HepG2 (cell line): ENCODE data around the gene NENF. TPM values are rescaled to one million over a fixed set of nuclear protein-coding genes. Genes with fewer than 3 reads are reported as not detected.

Experiments used
- ASH2L ChIP-seq: fragments of 300-600, 200-600 bp; sonication (generic); IDR thresholded peaks from 2 replicates; pipeline ENCODE4 v1.7.0; 2017; ENCODE audit warnings: low read depth, mild to moderate bottlenecking, moderate library complexity, mixed read lengths, low read length; ENCODE audit not compliant: insufficient read length
- CENPX ChIP-seq: sonication (generic); formaldehyde crosslinking; IDR thresholded peaks from 2 replicates; pipeline ENCODE4 v1.9.0; 2021; ENCODE audit warnings: mild to moderate bottlenecking, missing genetic modification reagents, moderate library complexity
- ELF1 ChIP-seq: sonication (generic); formaldehyde crosslinking; IDR thresholded peaks from 2 replicates; pipeline ENCODE4 v1.4.0; 2020; ENCODE audit warnings: missing genetic modification reagents
- GATAD2A ChIP-seq: IDR thresholded peaks from 2 replicates; pipeline ENCODE4 v1.6.1; 2016
- IRF2 ChIP-seq: IDR thresholded peaks from 2 replicates; pipeline ENCODE4 v1.6.1; 2018; ENCODE audit warnings: missing genetic modification reagents, missing compliant biosample characterization
- ISX ChIP-seq: sonication (generic); formaldehyde crosslinking; conservative IDR thresholded peaks from 2 replicates; pipeline ENCODE4 v1.5.0; 2020; ENCODE audit warnings: missing genetic modification reagents
- PITX1 ChIP-seq: sonication (generic); formaldehyde crosslinking; IDR thresholded peaks from 2 replicates; pipeline ENCODE4 v1.5.1; 2020; ENCODE audit warnings: mild to moderate bottlenecking, missing genetic modification reagents
- RXRB ChIP-seq: IDR thresholded peaks from 2 replicates; pipeline ENCODE4 v1.6.1; 2016; ENCODE audit warnings: borderline replicate concordance, missing genetic modification reagents, missing compliant biosample characterization
- SMC3 ChIP-seq: IDR thresholded peaks from 2 replicates; pipeline ENCODE4 v1.6.1; 2011; ENCODE audit warnings: low read length, improper control_type of control experiment
- ZNF318 ChIP-seq: sonication (generic); formaldehyde crosslinking; IDR thresholded peaks from 2 replicates; pipeline ENCODE4 v1.4.0; 2020; ENCODE audit warnings: mild to moderate bottlenecking, missing genetic modification reagents
- ZNF329 ChIP-seq: sonication (generic); formaldehyde crosslinking; IDR thresholded peaks from 2 replicates; pipeline ENCODE4 v1.9.0; 2021; ENCODE audit warnings: low read depth, mild to moderate bottlenecking, missing genetic modification reagents
- ZNF614 ChIP-seq: IDR thresholded peaks from 2 replicates; pipeline ENCODE4 v1.6.1; 2018; ENCODE audit warnings: missing biosample characterization, missing genetic modification reagents, inconsistent platforms, borderline replicate concordance
- polyA plus RNA-seq, 8 experiments: library from polyadenylated mRNA; depleted of rRNA in 3 of 8; stranded (reverse) in 7 of 8; unstranded in 1 of 8; fragments of >200 nt; fragmentation: Illumina TruSeq in 4 of 8; extraction: Trizol in 4 of 8; gene quantifications; 2 replicates each; pipeline versions ENCODE4 v1.2.1 to v1.2.3, GENCODE V29; 2011 to 2016; ENCODE audit warnings: low read depth in 4 of 8, missing spikeins in 1 of 8, mixed read lengths in 1 of 8; ENCODE audit not compliant: insufficient read depth in 1 of 8
- total RNA-seq, 5 experiments: library from RNA; depleted of rRNA; stranded (reverse); fragments of >200 nt; fragmentation: Illumina TruSeq; extraction: Trizol; gene quantifications; 2 replicates each; pipeline ENCODE4 v1.2.3, GENCODE V29; 2016; ENCODE audit warnings: low read depth in 1 of 5
- TF ChIP-seq, protein P1 (sequence below): sonication (generic); formaldehyde crosslinking; IDR thresholded peaks from 2 replicates; pipeline ENCODE4 v1.4.0; 2020; ENCODE audit warnings: missing genetic modification reagents, borderline replicate concordance

The NENF gene
- total and polyA plus RNA-seq, 2 of the 13 experiments (the other 11 are each of a cell fraction or from before 2014, with no cell fraction given), result 31.7 to 40.4 TPM

GRCh38 chr1:212455803-212456528 lies 23.2 kb downstream of the NENF start (continued):
- TF ChIP-seq ELF1 (0 out of 2 replicates have a peak, but pooled peaks have one; percentile 30), GATAD2A (peak; percentile 38; the same call in 1 of the 2 replicates), IRF2 (CRISPR knock-in tag) (peak; percentile 45; the same call in 1 of the 2 replicates), CENPX (CRISPR knock-in tag) (no peak), ASH2L (peak; percentile 30), PITX1 (peak; percentile 56; the same call in 1 of the 2 replicates), ZNF614 (peak; percentile 34; the same call in 1 of the 2 replicates), RXRB (CRISPR knock-in tag) (peak; percentile 61), ZNF318 (CRISPR knock-in tag) (0 out of 2 replicates have a peak, but pooled peaks have one; percentile 47), ISX (CRISPR knock-in tag) (no peak), SMC3 (peak; percentile 93), ZNF329 (no peak)
- TF ChIP-seq, protein P1, sequence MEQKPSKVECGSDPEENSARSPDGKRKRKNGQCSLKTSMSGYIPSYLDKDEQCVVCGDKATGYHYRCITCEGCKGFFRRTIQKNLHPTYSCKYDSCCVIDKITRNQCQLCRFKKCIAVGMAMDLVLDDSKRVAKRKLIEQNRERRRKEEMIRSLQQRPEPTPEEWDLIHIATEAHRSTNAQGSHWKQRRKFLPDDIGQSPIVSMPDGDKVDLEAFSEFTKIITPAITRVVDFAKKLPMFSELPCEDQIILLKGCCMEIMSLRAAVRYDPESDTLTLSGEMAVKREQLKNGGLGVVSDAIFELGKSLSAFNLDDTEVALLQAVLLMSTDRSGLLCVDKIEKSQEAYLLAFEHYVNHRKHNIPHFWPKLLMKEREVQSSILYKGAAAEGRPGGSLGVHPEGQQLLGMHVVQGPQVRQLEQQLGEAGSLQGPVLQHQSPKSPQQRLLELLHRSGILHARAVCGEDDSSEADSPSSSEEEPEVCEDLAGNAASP (CRISPR knock-in tag), result peak; percentile 82; the same call in 1 of the 2 replicates
- TF ChIP-seq, all 625 proteins: peak for 31
